NCI-H1092 (cell line): ENCODE measurements around the gene NPFF.
A peak's percentile ranks its signal among the peaks of the same experiment; 100 is the strongest.

ENCODE experiments used
- DNase-seq: peaks from one replicate; lab custom pipeline; 2025; lab: John Stamatoyannopoulos, UW

Gene NPFF

GRCh38 chr12:53513712-53514410, 6.6 kb upstream of the NPFF start:
- no peak for DNase-seq

DNA sequence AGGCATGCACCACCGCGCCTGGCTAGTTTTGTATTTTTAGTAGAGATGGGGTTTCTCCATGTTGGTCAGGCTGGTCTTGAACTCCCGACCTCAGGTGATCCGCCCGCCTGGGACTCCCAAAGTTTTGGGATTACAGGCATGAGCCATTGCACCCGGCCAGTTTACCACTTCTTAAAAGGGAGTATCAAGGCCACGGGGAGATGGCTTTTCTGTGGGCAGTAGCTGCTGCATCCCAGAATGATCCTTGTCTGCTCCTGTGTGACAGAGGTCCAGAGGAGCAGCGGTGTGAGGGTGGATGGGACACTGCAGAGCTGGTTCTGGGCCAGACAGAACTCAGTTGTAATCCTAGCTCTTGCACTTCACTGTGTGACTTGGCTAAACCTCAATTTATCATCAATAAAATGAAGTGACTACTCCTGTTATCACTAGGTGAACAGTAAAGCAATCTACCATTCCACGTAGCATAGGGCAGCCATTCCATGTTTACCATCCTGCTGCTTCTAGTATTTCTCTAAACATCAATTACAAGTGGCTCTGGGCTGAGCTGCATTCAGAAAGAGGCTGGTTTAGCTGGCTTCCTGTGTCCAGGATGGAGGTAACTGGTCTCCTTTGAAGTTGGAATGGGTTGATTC, 3.0 kb upstream of the NPFF start:
- no peak for DNase-seq

- peak; percentile 51 for DNase-seq
Observed at GRCh38 chr12:53508534-53509170, 1.4 kb upstream of the NPFF start.

- DNase-seq: no peak
Observed at GRCh38 chr12:53507603-53507885, 260 bp upstream of the NPFF start.

DNA sequence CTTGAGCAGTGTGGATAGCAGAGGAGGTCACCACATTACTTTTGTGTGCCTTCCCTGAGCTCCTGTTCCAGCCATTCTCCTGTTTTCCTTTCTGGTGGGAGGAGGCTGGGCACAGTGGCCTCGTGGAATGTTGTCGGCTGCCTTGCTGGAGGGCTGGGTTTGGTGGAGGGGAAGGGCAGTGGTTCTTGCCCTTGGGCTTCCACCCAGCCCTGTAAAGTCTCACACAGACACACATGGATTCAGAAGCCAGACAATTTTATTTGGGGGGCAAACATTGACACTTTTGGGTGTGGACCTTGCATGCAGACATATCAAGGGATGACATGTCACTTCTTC, 866 bp downstream of the NPFF start:
- no peak for DNase-seq

- DNase-seq: no peak
Observed at GRCh38 chr12:53505555-53506449, 1.5 kb downstream of the NPFF start.

GRCh38 chr12:53505086-53505485, 2.2 kb downstream of the NPFF start:
- DNase-seq: no peak

DNA sequence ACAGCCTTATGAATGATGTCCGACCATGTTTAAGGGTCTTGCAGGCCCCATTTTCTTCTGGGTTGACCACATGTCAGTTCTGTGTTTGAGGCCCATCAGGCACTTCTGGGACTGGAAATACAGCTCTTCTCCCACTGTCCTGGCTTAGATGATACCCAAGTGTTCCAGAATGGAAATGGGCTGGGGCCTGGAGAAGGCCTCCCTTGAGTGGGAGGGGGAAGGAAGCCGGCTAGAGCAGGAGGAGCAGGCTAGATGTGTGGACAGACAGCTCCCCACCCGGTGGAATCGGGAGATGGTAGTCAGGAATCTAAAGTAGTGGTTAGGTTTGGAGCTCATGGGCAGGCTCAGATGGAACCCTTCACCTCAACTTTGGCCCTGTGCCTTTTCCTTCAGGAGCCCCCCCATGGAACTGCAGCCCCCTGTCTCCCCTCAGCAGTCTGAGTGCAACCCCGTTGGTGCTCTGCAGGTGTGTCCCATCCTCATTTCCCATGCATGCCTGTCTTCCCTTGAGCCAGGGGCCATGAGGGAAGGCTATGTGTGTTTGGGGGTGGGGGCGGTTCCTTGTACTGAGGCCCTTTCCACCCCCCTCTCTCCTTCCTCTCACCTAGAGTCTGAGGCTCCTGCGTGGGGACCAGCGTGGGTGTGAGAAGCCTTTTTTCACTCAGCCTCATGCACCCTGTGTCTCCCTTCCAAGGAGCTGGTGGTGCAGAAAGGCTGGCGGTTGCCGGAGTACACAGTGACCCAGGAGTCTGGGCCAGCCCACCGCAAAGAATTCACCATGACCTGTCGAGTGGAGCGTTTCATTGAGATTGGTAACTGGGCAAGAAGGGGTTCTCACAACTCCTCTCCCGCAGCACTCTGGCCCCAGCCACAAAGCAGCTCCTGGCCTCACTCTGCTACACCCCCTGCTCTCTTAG, 3.0 kb downstream of the NPFF start:
- no peak for DNase-seq

DNA sequence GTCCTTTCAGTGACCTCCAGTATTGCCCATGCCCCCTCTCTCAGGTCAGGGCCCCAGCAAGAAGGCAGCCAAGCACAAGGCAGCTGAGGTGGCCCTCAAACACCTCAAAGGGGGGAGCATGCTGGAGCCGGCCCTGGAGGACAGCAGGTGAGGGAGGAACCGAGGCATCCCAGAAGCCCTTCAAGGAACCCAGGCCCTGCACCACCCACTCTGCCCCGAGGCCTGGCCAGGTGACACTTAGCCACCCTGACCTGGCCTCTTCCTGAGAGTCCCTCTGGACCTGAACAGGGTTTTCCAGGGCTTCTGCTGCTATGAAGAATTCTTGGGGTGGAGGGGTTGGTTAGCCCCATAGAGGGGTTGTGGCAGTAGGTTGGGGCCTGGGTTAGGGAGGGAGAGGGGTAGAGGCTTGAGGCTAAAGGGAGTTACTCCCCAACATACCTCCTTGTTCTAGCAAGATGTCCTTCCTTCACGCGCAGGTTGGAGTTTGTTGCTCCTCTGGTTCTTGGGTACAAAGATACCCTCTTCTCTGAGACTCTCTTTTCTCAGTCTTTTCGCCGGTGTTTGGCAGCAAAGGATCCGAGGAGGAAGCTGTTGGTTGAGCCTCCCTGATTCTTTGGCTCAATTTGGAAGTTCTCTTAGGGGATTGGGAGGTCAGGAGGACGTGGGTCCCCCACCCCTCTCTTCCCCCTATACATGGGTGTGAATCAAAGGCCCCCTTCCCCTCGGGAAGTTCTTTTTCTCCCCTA, 4.1 kb downstream of the NPFF start:
- no peak for DNase-seq

GRCh38 chr12:53502331-53502730, 5.0 kb downstream of the NPFF start:
- no peak for DNase-seq

DNA sequence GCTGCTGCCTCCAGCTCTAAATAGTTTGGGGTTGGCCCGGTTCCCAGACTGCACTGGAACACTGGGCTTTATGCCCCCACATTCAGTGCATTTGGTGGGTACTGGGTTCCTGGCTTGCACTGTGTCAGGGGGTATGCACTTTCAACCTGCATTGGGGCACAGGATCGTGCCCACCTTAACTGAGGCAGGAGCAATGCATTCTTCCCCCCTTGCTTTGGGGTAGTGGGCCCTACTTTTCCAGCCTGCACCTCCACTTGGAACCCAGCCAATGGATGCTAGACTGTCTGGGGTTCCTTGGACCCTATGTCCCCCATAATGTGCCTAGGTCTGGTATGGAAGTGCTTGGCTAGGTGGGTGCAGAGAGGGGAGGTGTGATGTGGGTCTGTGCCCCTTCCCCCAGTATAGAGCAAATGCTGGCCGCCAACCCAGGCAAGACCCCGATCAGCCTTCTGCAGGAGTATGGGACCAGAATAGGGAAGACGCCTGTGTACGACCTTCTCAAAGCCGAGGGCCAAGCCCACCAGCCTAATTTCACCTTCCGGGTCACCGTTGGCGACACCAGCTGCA, 5.6 kb downstream of the NPFF start:
- no peak for DNase-seq

GRCh38 chr12:53500776-53501614, 6.3 kb downstream of the NPFF start, which contains the start of gene TARBP2:
TARBP2 (plus strand) TSS chr12:53501283; CDS start chr12:53501409, 126 bp downstream.
- peak; percentile 98 for DNase-seq

GRCh38 chr12:53500142-53500775, 7.0 kb downstream of the NPFF start:
- no peak for DNase-seq

DNA sequence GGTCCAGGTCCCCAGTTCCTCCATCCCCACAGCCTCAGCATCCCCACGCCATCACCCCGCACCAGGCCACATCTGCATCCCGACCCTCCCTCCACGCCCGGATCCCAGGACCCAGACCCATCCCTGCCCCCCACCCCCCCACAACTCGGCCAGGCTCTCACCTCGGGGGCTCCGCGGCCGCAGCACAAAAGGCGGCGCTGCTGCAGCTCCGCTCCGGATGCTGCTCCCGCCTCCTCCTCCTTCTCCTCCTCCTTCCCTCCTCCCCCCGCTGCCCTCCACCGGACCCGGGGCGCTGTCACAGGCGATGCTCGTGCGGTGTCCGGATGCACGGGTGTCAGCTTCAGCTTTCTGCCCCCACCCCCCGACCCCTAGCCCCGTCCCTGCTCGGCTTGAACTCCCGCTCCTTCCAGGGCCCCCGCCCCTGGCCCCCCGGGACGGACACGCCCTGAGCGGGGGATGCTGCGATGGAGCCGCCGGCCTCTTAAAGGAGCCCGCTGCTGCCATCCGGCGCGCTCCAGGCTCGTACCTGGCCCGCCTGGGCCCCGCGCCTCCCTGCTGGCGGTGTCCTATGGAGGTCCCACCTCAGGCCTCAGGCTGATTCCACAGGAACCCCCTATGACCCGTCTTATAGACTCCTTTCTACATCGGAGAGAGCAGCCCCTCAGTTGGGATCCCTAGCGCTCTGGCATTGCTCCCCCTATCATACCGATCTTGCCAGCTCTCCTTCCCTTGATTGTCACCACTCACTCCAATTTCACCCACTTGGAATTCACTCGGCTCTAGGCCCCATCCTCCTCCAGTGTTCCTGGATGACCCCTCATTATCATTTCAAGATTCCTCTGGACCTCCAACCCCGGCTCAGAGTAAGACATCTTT, 7.8 kb downstream of the NPFF start, which contains the start of gene MAP3K12:
Gene MAP3K12 (minus strand): TSS at position 193 of the 876 bp plus-strand sequence. CDS start 12,067 bp downstream, outside the sequence.
- DNase-seq: no peak

DNA sequence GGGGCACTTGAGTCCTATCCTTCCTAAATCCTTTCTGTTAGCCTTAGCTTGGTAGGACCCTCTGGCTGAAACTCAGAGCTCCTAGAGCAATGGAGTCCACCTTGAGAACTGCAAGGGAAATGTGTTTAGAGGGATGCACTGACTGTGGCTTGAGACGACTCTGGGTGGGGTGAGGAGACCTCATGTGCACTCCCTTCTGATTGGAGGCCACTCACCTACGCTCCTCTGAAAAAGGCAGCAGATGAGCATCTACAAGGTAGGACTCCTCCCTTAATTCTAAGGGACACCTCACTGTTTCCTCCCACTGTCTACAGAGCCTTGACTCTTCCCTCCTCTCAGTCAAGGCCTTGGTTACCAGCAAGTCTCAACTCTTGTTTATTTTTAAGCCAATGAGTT, 9.1 kb downstream of the NPFF start:
- DNase-seq: no peak

DNA sequence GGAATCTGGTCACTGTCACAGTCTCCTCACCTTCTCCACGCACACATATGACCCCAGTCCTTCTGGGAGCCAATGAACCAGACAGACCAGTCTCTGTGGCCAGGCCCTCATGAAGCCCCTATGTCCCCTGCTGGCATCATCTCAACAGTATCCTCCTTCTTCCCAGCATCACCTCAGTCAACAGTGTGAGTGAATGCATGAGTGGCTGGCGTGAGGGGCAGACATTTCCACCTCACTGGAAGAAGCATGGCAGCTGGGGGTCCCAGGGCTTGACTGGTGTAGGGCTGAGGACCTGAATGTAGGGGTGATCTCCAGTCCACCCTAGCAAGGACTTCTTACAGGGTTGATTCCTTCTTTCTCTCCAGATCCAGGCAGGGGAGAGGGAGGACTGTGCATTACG, 9.8 kb downstream of the NPFF start:
- no peak for DNase-seq

DNA sequence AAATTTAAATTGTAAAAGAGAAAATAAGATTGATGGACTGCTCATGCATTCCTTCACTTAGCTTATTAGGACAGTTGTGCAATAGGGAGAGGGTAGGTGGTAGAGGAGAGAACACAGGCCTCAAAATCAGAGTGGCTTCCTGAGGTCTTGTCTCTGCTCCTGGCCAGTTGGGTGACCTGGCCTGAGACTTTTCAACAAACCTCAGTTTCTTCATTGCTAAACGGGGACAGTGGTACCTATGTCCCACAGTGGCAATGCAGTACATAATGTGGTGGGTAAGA, 10.6 kb downstream of the NPFF start:
- DNase-seq: no peak
